GM12892 (cell line): ENCODE results near the gene KIF7.
"Not testable (repeated sequence)": the region's sequence is repeated elsewhere in the genome, so short reads cannot be mapped to it uniquely, and the experiment has no call there.

Experiments
- DNase-seq: peaks from one replicate; pipeline ENCODE4 v3.0.0; 2011; ENCODE audit not compliant: insufficient read length
- FAIRE-seq: peaks from 2 replicates; lab custom pipeline; 2011; peaks lifted over from hg19 to GRCh38; lab: Jason Lieb, UNC
- POLR2A ChIP-seq: IDR thresholded peaks from 2 replicates; pipeline ENCODE4 v1.6.1; 2011; ENCODE audit warnings: low read depth, low read length, control low read depth
- POLR2AphosphoS5 ChIP-seq: IDR thresholded peaks from 2 replicates; pipeline ENCODE4 v1.6.1; 2011; ENCODE audit warnings: low read depth, low read length, control low read depth
- TAF1 ChIP-seq: IDR thresholded peaks from 2 replicates; pipeline ENCODE4 v1.6.1; 2011; ENCODE audit warnings: low read depth, mild to moderate bottlenecking, control low read depth, low read length, borderline replicate concordance

KIF7 gene

GRCh38 chr15:89587955-89588354, 67.3 kb downstream of the KIF7 start:
- TF ChIP-seq POLR2A (no peak), POLR2AphosphoS5 (no peak), TAF1 (no peak)
- DNase-seq (no peak), FAIRE-seq (no peak)

- no peak for TF ChIP-seq TAF1
- TF ChIP-seq POLR2AphosphoS5, result no peak
- no peak for TF ChIP-seq POLR2A
- no peak for DNase-seq
- FAIRE-seq, result no peak
Observed at GRCh38 chr15:89586651-89587050, 68.6 kb downstream of the KIF7 start.

- DNase-seq, FAIRE-seq: not testable (repeated sequence)
Observed at GRCh38 chr15:89580747-89581146, 74.5 kb downstream of the KIF7 start.

GRCh38 chr15:89578146-89578545, 77.1 kb downstream of the KIF7 start:
- no peak for TF ChIP-seq POLR2AphosphoS5
- no peak for TF ChIP-seq TAF1
- no peak for TF ChIP-seq POLR2A
- no peak for FAIRE-seq
- DNase-seq, result no peak
